GM12878 (cell line): Measurements from ENCODE around the gene PRTN3. TPM values are rescaled to one million over a fixed set of nuclear protein-coding genes. Genes with fewer than 3 reads are reported as not detected.
A peak's percentile ranks its signal among the peaks of the same experiment; 100 is the strongest.

Experiments used
- BMI1 ChIP-seq: fragments of 450-650 bp; IDR thresholded peaks from 2 replicates; pipeline ENCODE4 v1.6.1; 2016; ENCODE audit warnings: mild to moderate bottlenecking, moderate library complexity, borderline replicate concordance
- BRCA1 ChIP-seq: IDR thresholded peaks from 2 replicates; pipeline ENCODE4 v1.6.1; 2011; ENCODE audit warnings: low read depth, low read length, improper control_type of control experiment
- CREM ChIP-seq: IDR thresholded peaks from 2 replicates; pipeline ENCODE4 v1.6.1; 2014; ENCODE audit warnings: antibody characterized with exemption, low read depth
- E2F4 ChIP-seq: IDR thresholded peaks from 2 replicates; pipeline ENCODE4 v1.6.1; 2012; ENCODE audit warnings: low read depth, low read length, improper control_type of control experiment
- EP300 ChIP-seq, 2 experiments: fragments of 150-350 bp in 1 of 2; IDR thresholded peaks; 2 replicates each; pipeline ENCODE4 v1.6.1; 2011 to 2012; ENCODE audit warnings: low read depth in 2 of 2, low read length in 2 of 2, borderline replicate concordance in 1 of 2, improper control_type of control experiment in 1 of 2, inconsistent platforms in 1 of 2; ENCODE audit not compliant: control insufficient read depth in 1 of 2
- IKZF1 ChIP-seq: fragments of 450-650 bp; conservative IDR thresholded peaks from 2 replicates; pipeline ENCODE4 v1.6.1; 2017; ENCODE audit warnings: antibody characterized with exemption, mild to moderate bottlenecking
- JUNB ChIP-seq: IDR thresholded peaks from 2 replicates; pipeline ENCODE4 v1.6.1; 2016; ENCODE audit warnings: antibody characterized with exemption, mild to moderate bottlenecking
- JUND ChIP-seq: IDR thresholded peaks from 2 replicates; pipeline ENCODE4 v1.6.1; 2012; ENCODE audit warnings: low read depth, mild to moderate bottlenecking, low read length, improper control_type of control experiment, moderate library complexity
- KLF5 ChIP-seq: fragments of 450-650 bp; IDR thresholded peaks from 2 replicates; pipeline ENCODE4 v1.6.1; 2014; ENCODE audit warnings: mild to moderate bottlenecking; ENCODE audit not compliant: partially characterized antibody
- MTA2 ChIP-seq: fragments of 450-650 bp; IDR thresholded peaks from 2 replicates; pipeline ENCODE4 v1.6.1; 2016; ENCODE audit warnings: low read depth, mild to moderate bottlenecking, moderate library complexity
- NBN ChIP-seq: fragments of 450-650 bp; IDR thresholded peaks from 2 replicates; pipeline ENCODE4 v1.6.1; 2016
- NRF1 ChIP-seq: conservative IDR thresholded peaks from 2 replicates; pipeline ENCODE4 v1.6.1; 2011; ENCODE audit warnings: mild to moderate bottlenecking, low read depth, low read length, improper control_type of control experiment
- POLR2AphosphoS2 ChIP-seq: IDR thresholded peaks from 2 replicates; pipeline ENCODE4 v1.6.1; 2011; ENCODE audit warnings: low read depth, mild to moderate bottlenecking, low read length, improper control_type of control experiment, moderate library complexity
- POU2F2 ChIP-seq: IDR thresholded peaks from 3 replicates; pipeline ENCODE4 v1.6.1; 2011; ENCODE audit warnings: low read depth, mild to moderate bottlenecking, low read length, borderline replicate concordance
- RAD21 ChIP-seq: IDR thresholded peaks from 2 replicates; pipeline ENCODE4 v1.6.1; 2011; ENCODE audit warnings: mild to moderate bottlenecking, low read depth, low read length, moderate library complexity; ENCODE audit not compliant: insufficient read depth
- RELA ChIP-seq: fragments of 450-650 bp; IDR thresholded peaks from 2 replicates; pipeline ENCODE4 v1.8.0; 2014; ENCODE audit warnings: borderline replicate concordance; ENCODE audit not compliant: partially characterized antibody
- SUZ12 ChIP-seq: fragments of 200-600 bp; sonication (generic); IDR thresholded peaks from one replicate; pipeline ENCODE4 v1.6.1; 2018; ENCODE audit warnings: antibody characterized with exemption, mild to moderate bottlenecking; ENCODE audit not compliant: unreplicated experiment
- TAF1 ChIP-seq: IDR thresholded peaks from 2 replicates; pipeline ENCODE4 v1.6.1; 2011; ENCODE audit warnings: mild to moderate bottlenecking, low read depth, low read length, borderline replicate concordance
- TARDBP ChIP-seq: IDR thresholded peaks from 2 replicates; pipeline ENCODE4 v1.6.1; 2016; ENCODE audit warnings: borderline replicate concordance
- TCF12 ChIP-seq: IDR thresholded peaks from 2 replicates; pipeline ENCODE4 v1.6.1; 2011; ENCODE audit warnings: low read depth, mild to moderate bottlenecking, low read length
- ZNF207 ChIP-seq: fragments of 450-650 bp; IDR thresholded peaks from 2 replicates; pipeline ENCODE4 v1.6.1; 2014; ENCODE audit warnings: antibody characterized with exemption, mild to moderate bottlenecking, borderline replicate concordance
- ZNF217 ChIP-seq: fragments of 450-650 bp; IDR thresholded peaks from 2 replicates; pipeline ENCODE4 v1.6.1; 2017; ENCODE audit warnings: antibody characterized with exemption, mild to moderate bottlenecking
- polyA plus RNA-seq, 11 experiments: library from polyadenylated mRNA; depleted of rRNA in 4 of 11; unstranded in 6 of 11; stranded (reverse) in 5 of 11; fragments of >200 nt; fragmentation: Nextera tagmentation in 4 of 11; fragmentation: Illumina TruSeq in 1 of 11; extraction: Ambion mirVana in 4 of 11; extraction: Trizol in 1 of 11; gene quantifications; 1 replicate in 1 of 11; 2 replicates in 10 of 11; pipeline versions ENCODE4 v1.2.1 to v1.2.3, GENCODE V29; 2011 to 2016; ENCODE audit warnings: inconsistent platforms in 2 of 11, missing spikeins in 2 of 11, low read depth in 1 of 11
- total RNA-seq, 4 experiments: library from RNA; depleted of rRNA in 3 of 4; stranded (reverse); fragments of >200 nt in 3 of 4; fragmentation: Illumina TruSeq in 1 of 4; extraction: Trizol in 1 of 4; gene quantifications; 2 replicates each; pipeline versions ENCODE4 v1.2.1 to v1.2.3, GENCODE V29; 2013 to 2021
- TF ChIP-seq, protein P1 (sequence below): fragments of 450-650 bp; IDR thresholded peaks from 2 replicates; pipeline ENCODE4 v1.6.1; 2017; ENCODE audit warnings: antibody characterized with exemption, mild to moderate bottlenecking, moderate library complexity
- TF ChIP-seq, protein P2 (sequence below): IDR thresholded peaks from 2 replicates; pipeline ENCODE4 v1.6.1; 2012; ENCODE audit warnings: low read depth, low read length, improper control_type of control experiment
- TF ChIP-seq, protein P3 (sequence below): fragments of 450-650 bp; IDR thresholded peaks from 2 replicates; pipeline ENCODE4 v1.6.1; 2017; ENCODE audit warnings: mild to moderate bottlenecking, low read depth, inconsistent platforms; ENCODE audit not compliant: poor library complexity, severe bottlenecking

The PRTN3 gene
- total and polyA plus RNA-seq, 10 of the 15 experiments (the other 5 are each of a cell fraction or from before 2014, with no cell fraction given), result 0.08 TPM; not detected in 9

DNA sequence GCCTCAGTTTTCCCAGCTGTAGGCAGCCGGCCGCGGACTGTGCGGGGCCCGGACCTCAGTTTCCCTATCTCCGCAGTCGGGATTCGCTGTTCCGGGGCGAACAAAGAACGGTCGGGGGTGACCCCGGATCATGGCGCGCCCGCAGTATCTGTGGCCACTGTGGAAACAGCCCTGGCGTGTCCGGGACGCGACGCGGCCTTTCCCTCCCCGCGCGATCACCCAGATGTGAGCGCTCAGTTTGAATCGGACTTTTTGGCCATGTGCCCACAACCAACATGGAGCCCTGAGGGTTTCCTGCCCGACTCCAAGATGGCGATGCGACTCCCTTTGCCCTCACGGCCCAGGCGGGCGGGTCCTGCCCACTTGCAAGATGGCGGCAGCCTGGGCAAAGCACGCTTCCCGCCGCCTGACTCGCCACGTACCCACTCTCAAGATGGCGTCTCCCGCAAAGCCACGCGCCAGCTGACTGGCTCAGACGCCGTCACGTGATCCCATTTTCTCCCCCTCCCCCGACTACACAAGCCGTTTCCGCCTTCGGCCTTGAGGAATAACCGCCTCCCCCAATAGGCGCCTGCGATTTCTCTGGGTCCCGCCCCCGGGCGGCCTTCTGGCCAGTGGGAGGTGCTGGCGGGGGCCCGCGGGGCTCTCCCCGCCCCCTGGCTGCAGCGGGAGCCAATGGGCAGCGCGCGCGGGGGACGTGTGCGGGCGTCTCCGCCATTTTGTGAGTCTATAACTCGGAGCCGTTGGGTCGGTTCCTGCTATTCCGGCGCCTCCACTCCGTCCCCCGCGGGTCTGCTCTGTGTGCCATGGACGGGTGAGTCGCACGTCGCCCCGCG, 43.9 kb upstream of the PRTN3 start, which contains the start of gene PTBP1 (continued):
- peak; percentile 84 for TF ChIP-seq E2F4
- no peak for TF ChIP-seq SUZ12
- TF ChIP-seq RAD21, result no peak
- TF ChIP-seq TARDBP, result peak; percentile 95
- TF ChIP-seq ZNF217, result no peak
- TF ChIP-seq, protein P1, sequence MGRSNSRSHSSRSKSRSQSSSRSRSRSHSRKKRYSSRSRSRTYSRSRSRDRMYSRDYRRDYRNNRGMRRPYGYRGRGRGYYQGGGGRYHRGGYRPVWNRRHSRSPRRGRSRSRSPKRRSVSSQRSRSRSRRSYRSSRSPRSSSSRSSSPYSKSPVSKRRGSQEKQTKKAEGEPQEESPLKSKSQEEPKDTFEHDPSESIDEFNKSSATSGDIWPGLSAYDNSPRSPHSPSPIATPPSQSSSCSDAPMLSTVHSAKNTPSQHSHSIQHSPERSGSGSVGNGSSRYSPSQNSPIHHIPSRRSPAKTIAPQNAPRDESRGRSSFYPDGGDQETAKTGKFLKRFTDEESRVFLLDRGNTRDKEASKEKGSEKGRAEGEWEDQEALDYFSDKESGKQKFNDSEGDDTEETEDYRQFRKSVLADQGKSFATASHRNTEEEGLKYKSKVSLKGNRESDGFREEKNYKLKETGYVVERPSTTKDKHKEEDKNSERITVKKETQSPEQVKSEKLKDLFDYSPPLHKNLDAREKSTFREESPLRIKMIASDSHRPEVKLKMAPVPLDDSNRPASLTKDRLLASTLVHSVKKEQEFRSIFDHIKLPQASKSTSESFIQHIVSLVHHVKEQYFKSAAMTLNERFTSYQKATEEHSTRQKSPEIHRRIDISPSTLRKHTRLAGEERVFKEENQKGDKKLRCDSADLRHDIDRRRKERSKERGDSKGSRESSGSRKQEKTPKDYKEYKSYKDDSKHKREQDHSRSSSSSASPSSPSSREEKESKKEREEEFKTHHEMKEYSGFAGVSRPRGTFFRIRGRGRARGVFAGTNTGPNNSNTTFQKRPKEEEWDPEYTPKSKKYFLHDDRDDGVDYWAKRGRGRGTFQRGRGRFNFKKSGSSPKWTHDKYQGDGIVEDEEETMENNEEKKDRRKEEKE, result no peak
- TF ChIP-seq TCF12, result peak; percentile 37; the same call in 1 of the 2 replicates
- peak; percentile 76; the same call in 1 of the 2 replicates for TF ChIP-seq POLR2AphosphoS2
- peak; percentile 47; the same call in 1 of the 3 replicates for TF ChIP-seq POU2F2
- TF ChIP-seq NRF1, result no peak
- TF ChIP-seq KLF5, result peak; percentile 72
- TF ChIP-seq MTA2, result peak; percentile 64; the same call in 1 of the 2 replicates
- TF ChIP-seq EP300 (IDR thresholded peaks at IDR 0.05; ENCODE audit: borderline replicate concordance in 1 of 2, control insufficient read depth in 1 of 2, low read depth in 2 of 2, low read length in 2 of 2), result peak in 1 of 2 experiments; percentile 8; a peak in 1 of 4 replicates
- no peak for TF ChIP-seq BMI1
- TF ChIP-seq IKZF1, result peak; percentile 96
- TF ChIP-seq, protein P2, sequence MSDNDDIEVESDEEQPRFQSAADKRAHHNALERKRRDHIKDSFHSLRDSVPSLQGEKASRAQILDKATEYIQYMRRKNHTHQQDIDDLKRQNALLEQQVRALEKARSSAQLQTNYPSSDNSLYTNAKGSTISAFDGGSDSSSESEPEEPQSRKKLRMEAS, result peak; percentile 99
- TF ChIP-seq JUND, result no peak
- TF ChIP-seq RELA, result no peak
- peak; percentile 86 for TF ChIP-seq TAF1
- TF ChIP-seq NBN, result peak; percentile 89
- TF ChIP-seq BRCA1, result no peak
- TF ChIP-seq ZNF207, result peak; percentile 74; the same call in 1 of the 2 replicates
- TF ChIP-seq CREM, result peak; percentile 82; the same call in 1 of the 2 replicates
- no peak for TF ChIP-seq JUNB
- TF ChIP-seq, protein P3, sequence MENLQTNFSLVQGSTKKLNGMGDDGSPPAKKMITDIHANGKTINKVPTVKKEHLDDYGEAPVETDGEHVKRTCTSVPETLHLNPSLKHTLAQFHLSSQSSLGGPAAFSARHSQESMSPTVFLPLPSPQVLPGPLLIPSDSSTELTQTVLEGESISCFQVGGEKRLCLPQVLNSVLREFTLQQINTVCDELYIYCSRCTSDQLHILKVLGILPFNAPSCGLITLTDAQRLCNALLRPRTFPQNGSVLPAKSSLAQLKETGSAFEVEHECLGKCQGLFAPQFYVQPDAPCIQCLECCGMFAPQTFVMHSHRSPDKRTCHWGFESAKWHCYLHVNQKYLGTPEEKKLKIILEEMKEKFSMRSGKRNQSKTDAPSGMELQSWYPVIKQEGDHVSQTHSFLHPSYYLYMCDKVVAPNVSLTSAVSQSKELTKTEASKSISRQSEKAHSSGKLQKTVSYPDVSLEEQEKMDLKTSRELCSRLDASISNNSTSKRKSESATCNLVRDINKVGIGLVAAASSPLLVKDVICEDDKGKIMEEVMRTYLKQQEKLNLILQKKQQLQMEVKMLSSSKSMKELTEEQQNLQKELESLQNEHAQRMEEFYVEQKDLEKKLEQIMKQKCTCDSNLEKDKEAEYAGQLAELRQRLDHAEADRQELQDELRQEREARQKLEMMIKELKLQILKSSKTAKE, result peak; percentile 20
